GM12801 (cell line): Measurements from ENCODE around the gene ELP2.

Experiments used
- CTCF ChIP-seq: IDR thresholded peaks from one replicate; pipeline ENCODE4 v1.5.1; 2011; ENCODE audit warnings: control low read depth; ENCODE audit not compliant: insufficient read length; ENCODE audit errors: extremely low read depth

The ELP2 gene

DNA sequence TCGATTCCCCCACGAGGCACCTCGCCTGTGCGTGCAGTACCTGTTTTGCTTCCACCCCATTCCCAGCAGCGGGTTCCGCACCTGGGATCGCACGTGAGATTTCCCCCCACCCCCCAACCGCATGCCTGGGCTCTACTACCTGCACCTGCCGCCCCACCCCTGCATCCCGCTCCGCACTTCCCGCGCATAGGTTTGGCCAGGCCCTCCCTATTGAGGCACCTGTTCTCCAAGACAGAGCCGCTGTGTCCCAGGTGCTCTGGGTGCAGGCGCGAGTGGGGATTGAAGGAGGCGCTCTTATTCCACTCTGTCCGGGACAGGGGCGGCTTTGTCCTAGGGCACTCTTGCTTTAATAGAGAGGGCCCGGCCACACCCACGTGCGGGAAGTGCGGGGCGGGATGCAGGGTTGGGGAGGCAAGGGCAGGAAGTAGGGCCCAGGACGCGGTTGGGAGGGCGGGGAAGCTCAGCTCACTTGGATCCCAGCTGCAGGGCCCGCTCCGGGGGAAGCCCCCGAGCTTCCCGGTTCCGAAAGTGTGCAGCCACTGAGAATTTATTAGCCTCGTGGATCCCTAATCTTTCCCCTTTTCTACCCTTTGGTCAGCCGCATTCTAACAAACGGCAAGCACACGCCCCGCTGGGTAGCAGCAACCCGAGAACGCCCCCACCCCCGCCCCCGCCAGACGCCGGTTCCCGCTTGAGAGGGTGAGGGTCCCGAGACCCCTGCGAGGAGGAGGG, 56.9 kb downstream of the ELP2 start:
- TF ChIP-seq CTCF: no peak

GRCh38 chr18:36187193-36187825, 57.6 kb downstream of the ELP2 start, which contains the start of gene MOCOS:
TSS of gene MOCOS (plus strand) at chr18:36187497. CDS start at chr18:36187540, 43 bp downstream.
- no peak for TF ChIP-seq CTCF

- no peak for TF ChIP-seq CTCF
Observed at GRCh38 chr18:36187826-36188721, 58.4 kb downstream of the ELP2 start.

GRCh38 chr18:36188916-36189315, 59.2 kb downstream of the ELP2 start:
- TF ChIP-seq CTCF: no peak

- TF ChIP-seq CTCF: no peak
Observed at GRCh38 chr18:36189486-36189885, 59.8 kb downstream of the ELP2 start.

DNA sequence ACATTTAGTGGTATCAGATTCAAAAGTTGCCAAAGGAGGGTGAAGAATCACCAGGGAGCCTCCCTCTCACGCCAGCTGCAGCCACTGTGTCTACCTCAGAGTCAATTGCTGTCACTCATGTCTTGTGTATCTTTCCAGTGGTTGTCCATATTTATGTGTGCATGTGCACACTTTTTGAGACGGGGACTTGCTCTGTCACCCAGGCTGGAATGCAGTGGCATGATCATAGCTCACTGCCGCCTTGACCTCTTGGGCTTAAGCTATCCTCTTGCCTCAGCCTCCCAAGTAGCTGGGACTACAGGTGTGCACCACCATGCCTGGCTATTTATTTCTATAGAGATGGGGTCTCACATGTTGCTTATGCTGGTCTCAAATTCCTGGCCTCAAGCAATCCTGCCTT, 61.6 kb downstream of the ELP2 start:
- TF ChIP-seq CTCF: no peak

GRCh38 chr18:36191711-36192110, 62.0 kb downstream of the ELP2 start:
- no peak for TF ChIP-seq CTCF
